Stimulated activated CD8-positive, alpha-beta memory T cell treated with anti-CD3 and anti-CD28 coated beads, Interleukin-15, amount 100 ng/mL, for 48 hours (primary cell): ENCODE measurements around the gene AAGAB.
"Not testable (repeated sequence)": the region's sequence is repeated elsewhere in the genome, so short reads cannot be mapped to it uniquely, and the experiment has no call there.

Experiments
- DNase-seq, 2 donors: peaks; one replicate each; pipeline ENCODE4 v3.0.0-alpha.2; 2020; ENCODE audit warnings: low read depth in 2 of 2

The AAGAB gene

DNA sequence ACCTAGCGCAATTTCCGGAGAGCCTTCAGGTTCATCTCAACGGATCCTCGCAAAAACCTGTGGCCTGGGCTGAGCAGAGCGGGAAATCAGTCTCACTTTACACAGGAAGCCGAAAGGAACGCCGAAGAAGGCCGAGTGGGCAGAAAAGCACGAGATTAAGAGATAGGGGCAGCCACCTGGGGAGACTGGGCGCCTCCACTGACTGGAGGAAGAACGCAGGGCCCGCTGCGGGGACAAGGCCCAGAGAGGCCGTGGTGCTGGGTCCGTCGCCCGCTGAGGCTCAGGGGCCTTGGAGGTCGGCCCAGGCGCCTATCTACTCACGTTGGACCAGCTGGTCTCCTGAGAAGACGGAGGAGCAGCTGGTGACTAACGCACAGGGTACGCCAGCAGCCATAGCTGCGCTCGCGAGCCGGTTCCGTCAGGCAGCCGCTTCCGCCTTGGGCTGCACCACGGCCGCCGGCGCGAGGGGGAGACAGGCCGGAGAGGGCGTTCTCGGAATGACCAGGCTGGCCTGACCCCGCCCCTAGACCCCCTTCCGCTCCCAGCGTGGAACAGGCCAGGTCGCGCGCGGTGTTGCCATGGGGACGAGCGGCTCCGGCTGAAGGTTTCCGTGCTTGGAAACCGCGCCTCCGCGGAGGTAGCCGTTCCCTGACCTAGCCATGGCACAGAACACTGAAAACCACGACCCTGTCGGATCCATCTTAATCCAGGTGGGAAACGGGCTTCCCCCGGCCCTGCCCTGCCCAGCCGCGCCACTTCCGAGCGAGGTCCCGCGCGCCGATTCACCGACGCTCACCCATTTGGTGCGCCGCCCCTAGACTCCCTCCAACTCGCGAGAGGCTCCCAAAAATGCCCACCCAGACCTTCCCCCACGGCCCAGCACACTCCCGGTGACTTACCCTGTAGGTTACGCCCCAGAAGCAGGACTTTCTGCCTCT lies at the start of gene AAGAB, which contains the start of gene IQCH:
Gene AAGAB (minus strand): TSS at position 424 of the 938 bp plus-strand sequence. CDS start 30 bp downstream, at position 394.
Gene IQCH (plus strand): TSS at position 549 of the 938 bp plus-strand sequence. CDS start 111 bp downstream, at position 660.
- peak; percentile 97 to 98 for DNase-seq

DNA sequence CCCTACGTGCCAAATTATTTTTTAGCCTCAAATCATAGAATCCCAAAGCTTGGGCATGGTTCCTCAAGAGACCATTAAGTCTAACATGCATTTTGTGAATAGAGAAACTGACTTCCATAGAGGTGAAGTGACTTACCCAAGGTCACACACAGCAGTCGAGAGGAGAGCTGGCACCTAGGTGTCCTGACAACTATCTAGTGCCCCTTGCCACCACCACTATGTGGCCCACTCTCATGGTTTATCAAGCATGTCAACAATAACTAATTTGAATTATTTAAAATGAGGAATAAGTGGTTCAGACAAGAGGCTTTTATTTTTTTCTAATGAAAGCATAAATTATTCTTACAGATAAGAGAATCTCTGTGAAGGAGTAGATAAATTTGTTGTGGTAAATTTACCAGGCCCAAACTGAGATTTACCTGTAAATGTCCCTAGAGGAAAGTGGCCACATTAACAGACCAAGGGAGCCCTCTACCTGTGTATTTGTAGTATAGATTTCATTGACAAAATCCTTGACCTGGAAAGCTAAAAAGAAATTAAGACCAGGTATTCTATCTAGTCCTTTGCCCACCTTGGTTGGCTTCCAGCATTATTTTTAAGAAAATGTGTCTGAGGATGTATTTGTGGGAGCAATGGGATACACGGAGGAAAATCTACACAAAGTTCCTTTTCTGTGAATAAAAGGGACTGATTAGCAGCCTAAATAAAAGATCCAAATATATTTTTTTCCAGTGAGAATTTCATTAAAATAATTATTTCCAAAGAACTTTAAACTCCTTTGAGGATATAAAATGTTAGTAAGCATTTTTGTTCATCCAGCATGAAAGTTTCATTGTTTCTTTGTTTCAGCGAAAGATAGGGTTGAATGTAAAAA lies 49.3 kb upstream of the AAGAB start:
- DNase-seq, result no peak

DNA sequence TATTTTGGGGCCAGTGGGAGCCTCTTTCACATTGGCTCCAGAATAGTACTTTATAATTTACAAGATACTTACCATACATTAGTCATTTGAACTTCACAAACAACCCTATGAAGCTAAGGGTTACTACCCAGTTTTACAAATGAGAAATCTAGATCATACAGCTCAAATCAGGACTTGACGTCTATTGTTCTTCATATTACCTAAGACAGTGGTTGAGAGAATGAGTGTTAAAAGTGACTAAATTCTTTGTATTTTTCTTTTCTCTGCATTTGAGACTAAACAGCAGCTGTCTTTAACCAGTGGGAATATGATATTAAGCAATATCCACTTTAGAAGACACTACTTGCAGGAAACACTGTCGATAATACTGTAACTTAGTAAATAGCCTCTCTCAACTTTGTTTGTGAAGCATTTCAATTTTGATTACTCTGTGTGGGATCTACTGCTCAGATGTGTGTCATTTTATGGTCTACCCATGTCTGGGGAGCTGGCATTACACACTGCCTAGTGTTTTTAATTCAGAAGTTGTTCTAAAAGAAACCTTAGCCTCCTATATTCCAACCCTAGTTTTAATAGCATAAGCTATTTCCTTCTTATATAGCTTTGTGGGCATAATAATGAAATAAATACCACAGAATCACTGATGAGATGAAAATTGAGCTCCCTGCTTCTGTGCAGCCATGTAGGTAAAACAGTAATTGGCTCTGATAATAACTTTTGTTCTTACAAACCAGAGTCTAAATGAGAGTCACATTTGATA lies 46.0 kb upstream of the AAGAB start:
- DNase-seq, result no peak

DNA sequence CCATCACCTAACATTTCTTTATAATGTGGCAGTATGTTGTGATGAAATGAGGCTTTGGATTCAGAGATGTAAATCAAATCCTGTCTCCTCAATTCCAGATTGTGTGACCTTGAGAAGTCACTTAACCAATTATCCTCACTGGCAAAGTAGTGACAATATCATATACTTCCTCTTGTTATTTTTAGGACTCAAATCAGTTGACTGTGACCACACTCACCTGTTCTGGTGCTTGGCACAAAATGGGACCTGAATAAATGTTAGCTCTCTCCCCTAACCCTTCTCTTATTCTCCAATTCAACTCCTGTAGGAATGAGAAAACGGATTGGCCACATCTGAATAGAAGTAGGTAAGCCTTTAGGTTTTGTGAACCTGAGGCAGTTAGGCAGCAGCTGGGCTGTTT lies 42.2 kb upstream of the AAGAB start:
- no peak for DNase-seq

- no peak for DNase-seq
These were observed 41.7 kb upstream of the AAGAB start for GRCh38 chr15:67296188-67296587.

DNA sequence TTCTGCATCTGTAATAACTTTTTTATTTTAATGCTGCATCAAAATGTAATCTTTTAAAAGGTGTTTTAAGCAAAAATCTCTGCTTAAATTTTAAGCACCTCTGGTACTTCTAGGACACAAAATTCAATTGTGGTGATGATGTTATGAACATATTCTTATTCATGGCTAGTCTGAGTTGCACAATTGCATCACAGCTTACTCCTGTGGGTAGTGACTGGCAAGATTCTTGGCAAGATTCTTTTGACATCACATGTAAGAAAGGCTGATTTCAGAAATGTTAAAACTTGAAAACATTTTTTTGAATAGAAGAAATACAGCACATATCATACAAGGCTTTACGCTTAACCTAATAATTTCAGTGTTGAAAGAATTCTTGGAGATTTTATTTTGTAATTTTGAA lies 35.9 kb upstream of the AAGAB start:
- no peak for DNase-seq

- DNase-seq, result not testable (repeated sequence)
These were observed 31.9 kb upstream of the AAGAB start for GRCh38 chr15:67286400-67286799.

GRCh38 chr15:67285625-67286024 lies 31.2 kb upstream of the AAGAB start:
- DNase-seq, result not testable (repeated sequence)

GRCh38 chr15:67281714-67282113 lies 27.3 kb upstream of the AAGAB start:
- no peak for DNase-seq

DNA sequence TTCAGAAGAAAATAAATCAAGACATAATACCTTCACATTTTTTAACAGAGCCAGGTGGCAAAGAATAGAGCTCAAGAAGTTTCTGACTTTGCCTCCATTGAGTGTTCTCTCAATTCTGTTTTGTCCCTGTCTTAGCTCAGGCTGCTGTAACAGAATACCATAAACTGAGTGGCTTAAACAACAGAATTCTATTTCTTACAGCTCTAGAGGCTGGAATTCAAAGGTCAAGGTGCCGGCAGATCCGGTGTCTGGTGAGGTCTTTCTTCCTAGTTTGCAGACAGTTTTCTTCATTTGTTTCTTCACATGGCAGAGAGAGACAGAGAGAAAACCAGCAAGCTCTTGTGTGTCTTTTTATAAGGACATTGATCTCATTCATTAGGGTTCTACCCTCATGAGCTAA lies 25.8 kb upstream of the AAGAB start:
- no peak for DNase-seq

DNA sequence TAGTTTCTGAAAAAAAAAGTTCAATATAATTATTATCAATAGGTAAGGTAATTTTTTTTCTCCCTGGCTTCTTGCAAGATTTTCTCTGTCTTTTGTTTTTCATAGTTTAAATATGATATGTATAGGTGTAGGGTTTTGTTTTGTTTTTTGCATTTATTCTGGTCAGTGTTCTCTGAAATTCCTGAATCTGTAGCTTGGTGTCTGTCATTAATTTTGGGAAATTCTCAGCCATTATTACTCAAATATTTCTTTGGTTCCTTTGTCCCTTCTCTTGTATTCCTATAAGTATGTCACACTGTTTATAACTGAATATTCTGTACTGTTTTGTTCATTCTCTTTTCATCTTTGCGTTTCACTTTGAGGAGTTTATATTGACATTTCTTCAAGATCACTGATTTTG lies 22.2 kb upstream of the AAGAB start:
- no peak for DNase-seq

DNA sequence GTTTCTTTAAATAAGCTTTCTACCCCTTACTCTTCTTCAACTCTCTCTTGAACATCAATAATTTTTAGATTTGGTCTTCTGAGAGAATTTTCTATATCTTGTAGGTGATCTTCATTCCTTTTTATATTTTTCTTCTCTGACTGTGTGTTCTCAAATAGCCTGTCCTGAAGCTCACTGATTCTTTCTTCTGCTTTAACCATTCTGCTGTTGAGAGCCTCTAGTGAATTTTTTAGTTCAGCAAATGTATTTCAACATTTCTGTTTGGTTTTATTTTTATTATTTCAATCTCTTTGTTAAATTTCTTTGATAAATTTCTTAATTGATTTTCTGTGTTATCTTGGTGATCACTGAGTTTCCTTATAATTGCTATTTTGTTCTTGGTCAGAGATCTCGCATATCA lies 19.8 kb upstream of the AAGAB start:
- no peak for DNase-seq

DNA sequence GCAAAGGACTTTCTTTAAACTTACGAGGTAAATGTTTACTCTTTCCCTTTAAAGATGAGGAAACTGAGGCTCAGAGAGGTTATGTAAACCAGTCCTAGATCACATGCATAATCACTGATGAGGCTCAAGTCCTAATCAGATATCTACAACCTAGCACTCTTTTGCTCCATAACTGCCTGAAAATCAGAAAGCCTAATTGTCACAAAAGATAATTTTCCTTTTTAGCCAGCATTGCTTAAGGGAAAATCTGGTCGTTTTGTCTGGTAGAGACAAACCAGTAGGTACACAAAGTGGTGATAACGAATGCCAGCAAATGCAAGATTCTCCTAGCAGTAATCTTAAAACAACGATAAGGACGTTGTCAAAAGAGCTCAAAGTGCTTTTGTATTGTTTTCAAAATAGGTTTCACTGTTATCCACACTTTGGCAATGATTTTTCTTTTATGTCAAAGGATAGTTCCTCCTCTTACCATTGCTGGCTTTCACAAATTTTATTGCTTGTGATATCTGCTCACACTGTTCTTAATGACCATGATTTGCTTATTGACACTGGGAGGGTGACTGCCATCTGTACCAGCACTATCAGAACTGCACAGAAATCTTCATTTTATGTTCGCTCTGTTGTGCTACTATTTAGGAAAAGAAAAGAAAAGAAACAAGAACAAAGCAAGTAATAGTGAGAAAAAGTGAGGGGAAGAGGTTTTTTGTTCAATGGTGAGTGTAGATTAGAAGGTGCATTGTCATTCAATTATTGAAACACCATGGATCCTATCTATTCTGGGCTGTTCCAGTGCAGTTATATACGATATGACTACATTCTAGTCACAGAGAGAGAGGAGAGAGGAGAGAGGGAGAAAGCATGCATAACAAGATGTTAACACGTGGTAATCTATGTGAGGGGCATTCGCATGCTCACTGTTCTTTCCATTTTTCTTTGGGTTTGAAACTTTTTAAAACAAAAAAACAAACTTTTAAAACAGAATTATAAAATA lies 13.8 kb upstream of the AAGAB start:
- no peak for DNase-seq

GRCh38 chr15:67267440-67267839 lies 13.0 kb upstream of the AAGAB start:
- DNase-seq, result no peak

DNA sequence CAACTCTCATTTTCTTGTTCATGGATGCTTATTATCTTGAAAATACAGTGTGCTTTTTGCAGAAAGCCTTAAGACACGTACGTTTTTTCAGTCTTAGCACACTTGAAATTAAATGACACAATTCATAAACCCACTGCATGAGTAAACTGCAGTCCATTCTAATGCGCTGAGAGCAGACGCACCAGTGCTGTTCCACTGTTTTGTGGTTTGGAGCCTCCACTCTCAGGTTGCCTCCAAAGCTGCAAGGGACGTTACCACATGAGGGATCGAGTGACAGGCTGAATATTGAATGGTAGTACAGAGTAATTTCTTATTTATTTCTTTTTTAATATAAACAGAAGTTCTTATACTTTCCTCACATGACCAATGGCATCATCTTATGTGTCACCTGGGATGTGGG lies 12.4 kb upstream of the AAGAB start:
- no peak for DNase-seq

DNA sequence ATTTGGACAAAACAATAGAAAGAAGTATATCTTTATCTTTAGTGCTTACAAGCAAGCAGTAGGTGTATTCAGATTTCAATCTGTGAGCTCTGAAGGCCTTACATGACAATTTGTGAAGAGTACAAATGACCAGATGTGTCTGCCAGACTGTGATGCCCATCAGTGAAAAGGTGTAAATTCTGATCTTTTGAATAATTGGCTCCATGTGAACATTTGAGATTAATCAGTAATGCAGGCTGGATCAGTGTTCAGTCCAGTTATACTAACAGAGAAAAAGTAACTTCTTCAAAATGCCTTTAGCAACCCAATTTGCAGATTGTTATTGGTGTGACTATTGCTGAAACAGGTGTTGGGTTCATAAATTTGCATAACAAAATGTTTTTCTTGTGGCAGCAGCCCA lies 5.3 kb upstream of the AAGAB start:
- no peak for DNase-seq

DNA sequence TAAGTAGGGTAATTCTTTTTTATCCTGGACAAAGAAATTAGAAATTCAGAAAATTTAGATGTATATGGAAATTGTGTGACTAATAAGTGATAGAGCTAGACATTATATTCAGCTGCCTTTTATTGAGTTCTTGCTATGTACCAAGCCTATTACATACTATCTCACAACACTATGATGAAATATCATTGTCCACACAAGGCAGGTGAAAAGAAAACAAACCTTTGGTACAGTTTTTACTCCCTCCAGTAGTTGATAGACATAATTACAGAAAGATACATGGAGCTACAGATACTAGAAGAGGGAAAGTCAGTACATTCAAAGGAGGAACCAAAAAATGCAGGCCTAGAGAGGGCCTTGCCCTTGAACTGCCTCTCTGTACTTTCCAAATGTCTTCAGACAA lies 4.9 kb upstream of the AAGAB start:
- DNase-seq, result no peak

GRCh38 chr15:67258412-67258811 lies 4.0 kb upstream of the AAGAB start:
- DNase-seq, result not testable (repeated sequence)

DNA sequence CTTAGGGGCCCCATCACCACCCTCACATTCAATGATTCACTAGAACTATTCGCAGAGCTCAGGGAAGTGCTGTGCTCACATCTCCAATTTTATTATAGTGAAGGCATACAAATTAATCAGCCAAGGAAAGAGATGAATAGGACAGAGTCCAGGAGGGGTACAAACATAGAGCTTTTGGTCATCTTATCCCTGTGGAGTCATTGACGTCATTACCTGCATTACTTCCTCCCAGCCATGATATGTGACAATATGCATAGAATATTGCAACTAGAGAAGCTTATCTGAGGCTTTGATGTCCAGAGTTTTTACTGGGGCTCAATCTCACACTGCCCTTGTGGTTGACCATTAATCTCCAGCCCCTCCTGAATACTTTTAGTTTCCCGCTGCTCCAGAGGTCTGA lies 1.6 kb upstream of the AAGAB start:
- no peak for DNase-seq

DNA sequence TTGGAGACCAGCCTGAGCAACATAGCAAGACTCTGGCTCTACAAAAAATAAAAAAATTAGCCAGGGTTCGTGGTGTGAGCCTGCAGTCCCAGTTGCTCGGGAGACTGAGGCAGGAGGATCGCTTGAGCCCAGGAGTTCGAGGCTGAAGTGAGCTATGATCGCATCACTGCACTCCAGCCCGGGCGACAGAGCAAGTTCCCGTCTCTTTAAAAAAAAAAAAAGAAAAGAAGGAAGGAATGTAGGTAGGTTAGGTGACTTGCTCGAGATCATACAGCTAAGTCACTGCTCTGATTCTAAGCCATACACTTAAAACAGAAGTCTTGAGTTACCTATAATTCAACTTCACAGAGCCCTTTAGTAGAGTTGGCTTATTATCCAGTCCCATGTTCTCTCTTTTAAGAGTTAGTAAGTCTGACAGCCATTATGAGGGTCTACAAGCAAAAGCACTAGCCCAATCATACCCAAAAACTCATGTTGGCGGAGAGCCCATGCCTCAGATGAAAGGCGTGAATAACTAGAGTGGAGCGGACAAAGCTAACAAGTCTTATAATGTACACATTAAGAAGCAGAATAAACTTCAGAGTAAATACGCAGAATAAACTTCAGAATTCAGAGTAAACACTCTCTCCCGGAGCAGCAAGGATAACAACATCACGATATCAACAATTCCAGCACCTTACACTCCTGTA lies 768 bp downstream of the AAGAB start:
- no peak for DNase-seq
